ENCODE results near the gene FAM161A.

Gene FAM161A

GRCh38 chr2:61853847-61854563 lies at the start of gene FAM161A:
FAM161A (minus strand) TSS chr2:61854060; CDS start chr2:61854041, 19 bp downstream.
- Histone ChIP-seq H3K27me3 (ENCODE audit: control insufficient read depth, low read length) (no peaks in the 10 kb centered on the region), H3K9me2 (replicated peaks; ENCODE audit: control insufficient read depth, low read length) (no peaks in the 10 kb centered on the region), H3F3A (ENCODE audit: control insufficient read depth, insufficient read depth) (peaks cover 4% of the 10 kb centered on the region; the same call in 1 of the 2 replicates), H3K36me3 (ENCODE audit: control insufficient read depth, low read length) (no peaks in the 10 kb centered on the region), H3K79me2 (ENCODE audit: control insufficient read depth, low read length) (no peaks in the 10 kb centered on the region; the same call in 1 of the 2 replicates), H3K4me2 (ENCODE audit: low read length) (peak within 1 kb of the TSS; percentile 94), H3K9me3 (ENCODE audit: control insufficient read depth, insufficient read depth, low read length) (no peaks in the 10 kb centered on the region), H4K20me1 (ENCODE audit: control insufficient read depth, insufficient read depth, low read depth, low read length) (no peaks in the 10 kb centered on the region), H3K27ac (ENCODE audit: low read depth, low read length) (peak within 1 kb of the TSS; percentile 70), H3K4me3 (ENCODE audit: low read length) (peak within 1 kb of the TSS; percentile 94), H3K4me1 (ENCODE audit: control insufficient read depth, low read length) (peaks cover 28% of the 10 kb centered on the region)
- TF ChIP-seq EZH2phosphoT487 (IDR thresholded peaks at IDR 0.05; ENCODE audit: borderline replicate concordance, low read length) (no peak), CTCF (IDR thresholded peaks at IDR 0.05; ENCODE audit: low read depth, low read length, poor library complexity, severe bottlenecking) (no peak)

GRCh38 chr2:61900281-61900680 lies 46.4 kb upstream of the FAM161A start:
- Histone ChIP-seq H3K36me3 (ENCODE audit: control insufficient read depth, low read length) (no peaks in the 10 kb centered on the region), H3K4me2 (ENCODE audit: low read length) (no peak overlapping the region), H3K9me3 (ENCODE audit: control insufficient read depth, insufficient read depth, low read length) (no peaks in the 10 kb centered on the region), H3F3A (ENCODE audit: control insufficient read depth, insufficient read depth) (no peaks in the 10 kb centered on the region), H4K20me1 (ENCODE audit: control insufficient read depth, insufficient read depth, low read depth, low read length) (no peaks in the 10 kb centered on the region), H3K79me2 (ENCODE audit: control insufficient read depth, low read length) (no peaks in the 10 kb centered on the region), H3K27ac (ENCODE audit: low read depth, low read length) (no peak overlapping the region), H3K4me3 (ENCODE audit: low read length) (no peak overlapping the region), H3K4me1 (ENCODE audit: control insufficient read depth, low read length) (peaks cover 7% of the 10 kb centered on the region), H3K9me2 (replicated peaks; ENCODE audit: control insufficient read depth, low read length) (no peaks in the 10 kb centered on the region), H3K27me3 (ENCODE audit: control insufficient read depth, low read length) (no peaks in the 10 kb centered on the region)
- TF ChIP-seq EZH2phosphoT487 (IDR thresholded peaks at IDR 0.05; ENCODE audit: borderline replicate concordance, low read length): no peak
- TF ChIP-seq CTCF (IDR thresholded peaks at IDR 0.05; ENCODE audit: low read depth, low read length, poor library complexity, severe bottlenecking): no peak

GRCh38 chr2:61898810-61899209 lies 45.0 kb upstream of the FAM161A start:
- no peak overlapping the region for H3K4me3 ChIP-seq (ENCODE audit: low read length)
- TF ChIP-seq EZH2phosphoT487 (IDR thresholded peaks at IDR 0.05; ENCODE audit: borderline replicate concordance, low read length) (no peak), CTCF (IDR thresholded peaks at IDR 0.05; ENCODE audit: low read depth, low read length, poor library complexity, severe bottlenecking) (peak; percentile 49)
- H3K9me2 ChIP-seq (replicated peaks; ENCODE audit: control insufficient read depth, low read length): no peaks in the 10 kb centered on the region
- H3K27ac ChIP-seq (ENCODE audit: low read depth, low read length): no peak overlapping the region
- H3K9me3 ChIP-seq (ENCODE audit: control insufficient read depth, insufficient read depth, low read length): no peaks in the 10 kb centered on the region
- no peaks in the 10 kb centered on the region for H3K27me3 ChIP-seq (ENCODE audit: control insufficient read depth, low read length)
- no peak overlapping the region for H3K4me2 ChIP-seq (ENCODE audit: low read length)
- no peaks in the 10 kb centered on the region for H3F3A ChIP-seq (ENCODE audit: control insufficient read depth, insufficient read depth)
- H4K20me1 ChIP-seq (ENCODE audit: control insufficient read depth, insufficient read depth, low read depth, low read length): no peaks in the 10 kb centered on the region
- no peaks in the 10 kb centered on the region for H3K36me3 ChIP-seq (ENCODE audit: control insufficient read depth, low read length)
- H3K4me1 ChIP-seq (ENCODE audit: control insufficient read depth, low read length): no peaks in the 10 kb centered on the region
- H3K79me2 ChIP-seq (ENCODE audit: control insufficient read depth, low read length): no peaks in the 10 kb centered on the region
